Activated T-cell treated with anti-CD3 and anti-CD28 coated beads, Interleukin-2, amount 50 U/mL, for 72 hours (primary cell): ENCODE data around the gene CABYR. TPM values are rescaled to one million over a fixed set of nuclear protein-coding genes. Genes with fewer than 3 reads are reported as not detected.

Experiments
- ATAC-seq, 2 donors: fragments of 150-1000 bp; cut with Tn5 transposase; replicated peaks in 1 of 2; 2 replicates each; pipeline ENCODE4 v1.10.0; 2021; ENCODE audit warnings: moderate library complexity in 2 of 2, mild to moderate bottlenecking in 1 of 2
- DNase-seq, 2 donors: peaks; one replicate each; pipeline ENCODE4 v3.0.0; 2021 to 2022; ENCODE audit warnings: mixed read lengths in 1 of 2
- H3K27ac Mint-ChIP-seq: one replicate; pipeline ENCODE4 v1.8.0; 2022; ENCODE audit warnings: mild to moderate bottlenecking, moderate library complexity, mixed read lengths
- H3K27me3 Mint-ChIP-seq: one replicate; pipeline ENCODE4 v1.8.0; 2022; ENCODE audit warnings: low read depth, mixed read lengths
- H3K36me3 Mint-ChIP-seq, 2 donors: one replicate each; pipeline ENCODE4 v1.8.0; 2022; ENCODE audit warnings: mixed read lengths in 2 of 2, mild to moderate bottlenecking in 1 of 2; ENCODE audit not compliant: insufficient read depth in 2 of 2
- H3K4me1 Mint-ChIP-seq: one replicate; pipeline ENCODE4 v1.8.0; 2022; ENCODE audit warnings: low read depth, mixed read lengths
- H3K4me3 Mint-ChIP-seq, 2 donors: one replicate each; pipeline ENCODE4 v1.8.0; 2022; ENCODE audit warnings: mild to moderate bottlenecking in 2 of 2, mixed read lengths in 2 of 2, moderate library complexity in 2 of 2
- H3K9me3 Mint-ChIP-seq, 2 donors: one replicate each; pipeline ENCODE4 v1.8.0; 2022; ENCODE audit warnings: mixed read lengths in 2 of 2
- total RNA-seq, 2 donors: library from RNA; stranded (reverse); gene quantifications; one replicate each; pipeline ENCODE4 v1.2.3, GENCODE V29; 2022

Gene CABYR
- total RNA-seq, 2 donors from 2014 or later = 0.65 to 2.1 TPM

- no peaks in the 10 kb centered on the region for H3K36me3 Mint-ChIP-seq
- H3K27ac Mint-ChIP-seq = no peak overlapping the region
- ATAC-seq (no peak), DNase-seq (no peak)
- H3K4me1 Mint-ChIP-seq = no peaks in the 10 kb centered on the region
- no peaks in the 10 kb centered on the region for H3K9me3 Mint-ChIP-seq
- no peak overlapping the region for H3K4me3 Mint-ChIP-seq
- H3K27me3 Mint-ChIP-seq = peaks cover 6% of the 10 kb centered on the region
These were observed 48.8 kb downstream of the CABYR start for GRCh38 chr18:24187689-24188088.

- DNase-seq (no peak), ATAC-seq (no peak)
- Mint-ChIP-seq H3K27ac (no peak overlapping the region), H3K36me3 (no peaks in the 10 kb centered on the region), H3K4me1 (no peaks in the 10 kb centered on the region), H3K9me3 (no peaks in the 10 kb centered on the region), H3K4me3 (no peak overlapping the region), H3K27me3 (peaks cover 6% of the 10 kb centered on the region)
These were observed 49.3 kb downstream of the CABYR start for GRCh38 chr18:24188120-24188519.

GRCh38 chr18:24189007-24189528 lies 50.2 kb downstream of the CABYR start:
- ATAC-seq = no peak
- Mint-ChIP-seq H3K27me3 (peaks cover 6% of the 10 kb centered on the region), H3K27ac (no peak overlapping the region)

GRCh38 chr18:24189664-24190346 lies 50.9 kb downstream of the CABYR start:
- peaks cover under 1% of the 10 kb centered on the region for H3K27me3 Mint-ChIP-seq
- H3K4me3 Mint-ChIP-seq = no peak overlapping the region
- DNase-seq (no peak), ATAC-seq (no peak)
- no peaks in the 10 kb centered on the region for H3K36me3 Mint-ChIP-seq
- no peak overlapping the region for H3K27ac Mint-ChIP-seq
- no peaks in the 10 kb centered on the region for H3K9me3 Mint-ChIP-seq
- no peaks in the 10 kb centered on the region for H3K4me1 Mint-ChIP-seq

More at GRCh38 chr18:24189007-24189528, 50.2 kb downstream of the CABYR start:
- no peak for DNase-seq
- Mint-ChIP-seq H3K9me3 (no peaks in the 10 kb centered on the region), H3K4me3 (no peak overlapping the region), H3K36me3 (no peaks in the 10 kb centered on the region), H3K4me1 (no peaks in the 10 kb centered on the region)

GRCh38 chr18:24190590-24190989 lies 51.7 kb downstream of the CABYR start:
- DNase-seq (no peak), ATAC-seq (no peak)
- Mint-ChIP-seq H3K4me3 (no peak overlapping the region), H3K27me3 (no peaks in the 10 kb centered on the region), H3K27ac (no peak overlapping the region), H3K9me3 (no peaks in the 10 kb centered on the region), H3K4me1 (no peaks in the 10 kb centered on the region), H3K36me3 (no peaks in the 10 kb centered on the region)

GRCh38 chr18:24195296-24196053 lies 56.6 kb downstream of the CABYR start:
- Mint-ChIP-seq H3K4me3 (no peak overlapping the region), H3K4me1 (no peaks in the 10 kb centered on the region), H3K27ac (no peak overlapping the region), H3K36me3 (no peaks in the 10 kb centered on the region), H3K9me3 (no peaks in the 10 kb centered on the region), H3K27me3 (no peaks in the 10 kb centered on the region)
- ATAC-seq (no peak), DNase-seq (no peak)

GRCh38 chr18:24196764-24197163 lies 57.9 kb downstream of the CABYR start:
- ATAC-seq (no peak), DNase-seq (no peak)
- Mint-ChIP-seq H3K4me1 (no peaks in the 10 kb centered on the region), H3K4me3 (no peak overlapping the region), H3K9me3 (no peaks in the 10 kb centered on the region), H3K27ac (no peak overlapping the region), H3K36me3 (no peaks in the 10 kb centered on the region), H3K27me3 (no peaks in the 10 kb centered on the region)

- Mint-ChIP-seq H3K36me3 (no peaks in the 10 kb centered on the region), H3K9me3 (no peaks in the 10 kb centered on the region), H3K27me3 (no peaks in the 10 kb centered on the region), H3K4me1 (no peaks in the 10 kb centered on the region), H3K27ac (no peak overlapping the region), H3K4me3 (no peak overlapping the region)
- no peak for DNase-seq
- ATAC-seq = no peak
These were observed 58.5 kb downstream of the CABYR start for GRCh38 chr18:24197412-24197811.

- Mint-ChIP-seq H3K36me3 (no peaks in the 10 kb centered on the region), H3K4me3 (no peak overlapping the region), H3K27me3 (no peaks in the 10 kb centered on the region), H3K9me3 (no peaks in the 10 kb centered on the region), H3K27ac (no peak overlapping the region), H3K4me1 (no peaks in the 10 kb centered on the region)
- DNase-seq (no peak), ATAC-seq (no peak)
These were observed 59.6 kb downstream of the CABYR start for GRCh38 chr18:24198461-24198860.

- no peak for DNase-seq
- Mint-ChIP-seq H3K4me1 (no peaks in the 10 kb centered on the region), H3K9me3 (no peaks in the 10 kb centered on the region), H3K36me3 (no peaks in the 10 kb centered on the region), H3K27me3 (no peaks in the 10 kb centered on the region), H3K27ac (no peak overlapping the region), H3K4me3 (no peak overlapping the region)
- ATAC-seq = no peak
These were observed 60.6 kb downstream of the CABYR start for GRCh38 chr18:24199372-24199962.

GRCh38 chr18:24200494-24201290 lies 61.8 kb downstream of the CABYR start:
- DNase-seq (no peak), ATAC-seq (no peak)
- no peaks in the 10 kb centered on the region for H3K36me3 Mint-ChIP-seq
- H3K27me3 Mint-ChIP-seq = no peaks in the 10 kb centered on the region
- H3K4me3 Mint-ChIP-seq = no peak overlapping the region
- no peak overlapping the region for H3K27ac Mint-ChIP-seq
- no peaks in the 10 kb centered on the region for H3K4me1 Mint-ChIP-seq
- H3K9me3 Mint-ChIP-seq = no peaks in the 10 kb centered on the region

- Mint-ChIP-seq H3K27ac (no peak overlapping the region), H3K27me3 (no peaks in the 10 kb centered on the region), H3K9me3 (no peaks in the 10 kb centered on the region), H3K36me3 (no peaks in the 10 kb centered on the region), H3K4me1 (no peaks in the 10 kb centered on the region), H3K4me3 (no peak overlapping the region)
- ATAC-seq (no peak), DNase-seq (no peak)
These were observed 63.1 kb downstream of the CABYR start for GRCh38 chr18:24201699-24202687.
